ENCODE results near the gene CDV3.
"Not testable (repeated sequence)": the region's sequence is repeated elsewhere in the genome, so short reads cannot be mapped to it uniquely, and the experiment has no call there.

CDV3 gene, protein sequence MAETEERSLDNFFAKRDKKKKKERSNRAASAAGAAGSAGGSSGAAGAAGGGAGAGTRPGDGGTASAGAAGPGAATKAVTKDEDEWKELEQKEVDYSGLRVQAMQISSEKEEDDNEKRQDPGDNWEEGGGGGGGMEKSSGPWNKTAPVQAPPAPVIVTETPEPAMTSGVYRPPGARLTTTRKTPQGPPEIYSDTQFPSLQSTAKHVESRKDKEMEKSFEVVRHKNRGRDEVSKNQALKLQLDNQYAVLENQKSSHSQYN

GRCh38 chr3:133573629-133574194 is at the start of gene CDV3:
TSS of gene CDV3 (plus strand) at chr3:133573686. CDS start at chr3:133574045, 359 bp downstream.
- no peak for DNase-seq (ENCODE audit: low spot score)

- not testable (repeated sequence) for DNase-seq (ENCODE audit: low spot score)
These were observed 49.7 kb upstream of the CDV3 start for GRCh38 chr3:133523758-133524157.

GRCh38 chr3:133525435-133525834 is 48.1 kb upstream of the CDV3 start:
- DNase-seq (ENCODE audit: low spot score) = no peak

- DNase-seq (ENCODE audit: low spot score) = peak; percentile 12
These were observed 46.3 kb upstream of the CDV3 start for GRCh38 chr3:133527081-133527715.

DNA sequence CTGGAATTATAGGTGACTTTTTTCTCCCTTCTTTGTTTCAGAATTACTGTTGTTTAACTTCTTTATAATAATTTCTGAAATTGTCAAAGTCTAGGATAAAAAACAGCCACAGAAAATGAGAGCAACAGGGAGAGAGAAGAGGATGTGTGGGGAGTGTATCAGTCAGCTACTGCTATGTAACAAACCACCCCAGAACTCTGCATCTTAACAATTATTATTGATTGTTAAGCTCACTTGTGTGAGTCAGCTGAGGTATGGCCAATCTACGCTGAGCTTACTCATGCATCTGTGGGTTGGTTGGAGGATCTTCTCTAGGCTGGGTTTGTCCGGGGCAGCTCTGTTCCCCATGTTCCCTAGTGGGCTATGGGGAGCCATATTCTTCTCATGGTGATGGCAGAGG is 43.7 kb upstream of the CDV3 start:
- DNase-seq (ENCODE audit: low spot score) = no peak

GRCh38 chr3:133531981-133532380 is 41.5 kb upstream of the CDV3 start:
- DNase-seq (ENCODE audit: low spot score) = peak; percentile 82

- DNase-seq (ENCODE audit: low spot score) = no peak
These were observed 40.5 kb upstream of the CDV3 start for GRCh38 chr3:133532951-133533350.

DNA sequence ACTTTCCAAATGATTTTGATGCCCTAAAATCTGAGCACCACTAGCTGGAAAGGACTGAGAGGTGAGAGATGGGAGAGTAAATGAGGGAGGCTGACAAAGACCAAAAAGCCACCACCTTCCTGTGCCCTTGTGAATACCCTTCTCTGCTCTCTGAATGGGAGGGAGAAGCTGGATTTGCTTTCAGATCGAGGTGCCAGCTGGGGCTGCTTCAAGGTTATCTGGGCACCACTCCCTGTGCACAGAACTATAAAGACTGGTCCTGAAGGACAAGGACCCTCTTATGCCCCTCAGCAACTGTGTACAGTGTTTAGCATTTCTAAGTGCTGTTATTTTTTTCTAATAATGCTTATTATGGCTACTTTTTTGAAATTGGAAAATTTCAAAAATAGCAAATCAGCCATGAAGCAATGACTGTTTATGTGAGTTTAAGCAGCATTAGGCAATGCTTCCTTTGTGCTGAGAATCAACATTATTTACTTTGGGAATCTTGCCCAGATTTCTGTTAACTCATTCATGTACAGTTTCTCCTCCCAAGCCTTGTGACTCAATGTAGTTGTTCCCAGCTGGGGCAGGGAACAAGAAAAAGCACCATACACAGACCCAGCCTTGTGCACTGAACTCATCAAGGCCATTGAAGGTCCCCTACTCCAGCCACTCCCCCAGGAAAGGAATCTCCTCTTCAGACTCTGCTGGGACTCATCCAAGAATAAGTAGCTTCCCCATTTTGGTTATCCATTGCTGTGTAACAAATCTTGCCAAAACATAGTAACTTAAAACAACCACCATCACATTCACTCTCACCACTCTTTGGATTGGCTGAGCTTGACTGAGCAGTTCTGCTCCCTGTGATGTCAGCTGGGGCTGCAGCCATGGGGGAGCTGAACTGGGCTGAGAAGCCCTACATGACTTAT is 37.3 kb upstream of the CDV3 start:
- DNase-seq (ENCODE audit: low spot score) = peak; percentile 86

DNA sequence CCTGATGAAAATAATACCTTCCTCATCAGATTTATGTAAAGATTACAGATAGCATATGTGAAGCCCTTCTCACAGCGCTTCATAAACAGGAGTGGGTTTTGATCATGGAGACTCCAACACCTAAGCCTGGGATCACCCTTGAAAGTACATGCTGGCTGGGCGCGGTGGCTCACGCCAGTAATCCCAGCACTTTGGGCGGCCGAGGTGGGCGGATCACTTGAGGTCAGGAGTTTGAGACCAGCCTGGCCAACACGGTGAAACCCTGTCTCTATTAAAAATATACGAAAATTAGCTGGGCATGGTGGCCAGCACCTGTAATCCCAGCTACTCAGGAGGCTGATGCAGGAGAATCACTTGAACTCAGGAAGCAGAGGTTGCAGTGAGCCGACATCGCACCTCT is 36.4 kb upstream of the CDV3 start:
- DNase-seq (ENCODE audit: low spot score) = not testable (repeated sequence)

DNA sequence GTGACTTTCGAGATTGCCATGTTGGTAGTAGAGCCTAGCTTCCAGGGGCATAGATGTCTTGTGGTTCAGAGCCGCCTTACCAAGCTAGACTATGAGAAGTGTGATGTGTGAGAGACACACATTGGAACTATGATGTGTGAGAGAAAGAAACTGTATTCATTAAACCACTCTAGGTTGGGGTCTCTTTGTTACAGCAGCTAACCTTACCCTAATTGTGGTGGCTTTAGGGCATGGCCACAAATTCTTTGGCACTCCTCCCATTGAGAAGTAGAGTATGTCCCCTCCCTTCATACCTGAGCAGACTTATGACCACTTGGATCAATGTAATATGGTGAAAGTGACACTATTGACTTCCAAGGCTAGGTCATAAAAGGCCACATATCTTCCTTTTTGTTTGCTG is 35.3 kb upstream of the CDV3 start:
- DNase-seq (ENCODE audit: low spot score) = no peak

GRCh38 chr3:133540896-133541674 is 32.4 kb upstream of the CDV3 start:
- DNase-seq (ENCODE audit: low spot score) = peak; percentile 38

GRCh38 chr3:133542871-133543270 is 30.6 kb upstream of the CDV3 start:
- DNase-seq (ENCODE audit: low spot score) = no peak

- not testable (repeated sequence) for DNase-seq (ENCODE audit: low spot score)
These were observed 28.5 kb upstream of the CDV3 start for GRCh38 chr3:133544983-133545382.

DNA sequence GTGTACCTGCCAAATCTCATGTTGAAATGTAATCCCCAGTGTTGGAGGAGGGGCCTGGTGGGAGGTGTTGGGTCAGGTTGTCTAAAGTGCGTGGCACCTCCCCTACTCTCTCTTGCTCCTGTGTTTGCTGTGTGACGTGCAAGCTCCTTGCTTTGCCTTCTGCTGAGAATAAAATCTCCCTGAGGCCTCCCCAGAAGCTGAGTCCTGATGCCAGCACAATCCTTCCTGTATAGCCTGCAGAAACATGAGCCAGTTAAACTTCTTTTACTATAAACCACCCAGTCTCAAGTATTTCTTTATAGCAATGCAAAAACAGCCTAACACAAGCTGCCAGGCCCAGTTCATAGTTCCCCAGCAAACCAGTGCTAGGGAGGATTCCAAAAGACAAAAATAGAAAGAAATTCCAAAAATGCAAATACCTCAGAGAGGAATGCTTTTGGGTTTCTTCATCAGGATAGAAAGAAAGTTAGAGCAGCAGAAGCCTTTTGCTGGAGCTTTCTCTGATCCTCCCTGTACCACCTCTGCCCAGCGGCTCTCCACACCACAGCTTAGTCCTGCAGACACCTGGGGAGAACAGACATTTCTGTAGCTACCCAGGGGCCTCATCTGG is 25.9 kb upstream of the CDV3 start:
- DNase-seq (ENCODE audit: low spot score) = peak; percentile 85

DNA sequence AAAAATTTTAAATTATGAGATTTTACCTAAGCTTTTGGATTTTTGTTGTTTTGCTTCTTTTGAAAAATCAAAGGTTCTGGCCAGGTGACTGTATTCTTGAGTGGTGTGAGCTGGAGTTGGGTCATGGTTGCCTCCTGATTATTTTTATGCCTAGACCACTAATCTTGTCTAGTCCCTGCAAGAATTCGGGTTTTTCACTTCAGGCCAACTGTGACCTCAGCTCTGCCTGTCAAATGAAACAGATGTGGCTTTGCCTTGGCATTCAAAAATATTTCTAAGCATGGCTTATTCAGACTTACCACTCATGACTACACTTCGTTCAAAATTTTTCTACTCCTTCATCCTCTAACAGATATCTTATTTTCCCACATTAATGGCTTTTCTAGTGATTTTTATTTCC is 25.4 kb upstream of the CDV3 start:
- peak; percentile 75 for DNase-seq (ENCODE audit: low spot score)

GRCh38 chr3:133549565-133549964 is 23.9 kb upstream of the CDV3 start:
- no peak for DNase-seq (ENCODE audit: low spot score)

DNA sequence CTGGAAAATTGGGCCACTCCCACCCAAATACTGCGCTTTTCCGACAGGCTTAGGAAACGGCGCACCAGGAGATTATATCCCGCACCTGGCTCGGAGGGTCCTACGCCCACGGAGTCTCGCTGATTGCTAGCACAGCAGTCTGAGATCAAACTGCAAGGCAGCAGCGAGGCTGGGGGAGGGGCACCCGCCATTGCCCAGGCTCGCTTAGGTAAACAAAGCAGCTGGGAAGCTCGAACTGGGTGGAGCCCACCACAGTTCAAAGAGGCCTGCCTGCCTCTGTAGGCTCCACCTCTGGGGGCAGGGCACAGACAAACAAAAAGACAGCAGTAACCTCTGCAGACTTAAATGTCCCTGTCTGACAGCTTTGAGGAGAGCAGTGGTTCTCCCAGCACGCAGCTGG is 21.9 kb upstream of the CDV3 start:
- DNase-seq (ENCODE audit: low spot score) = not testable (repeated sequence)

DNA sequence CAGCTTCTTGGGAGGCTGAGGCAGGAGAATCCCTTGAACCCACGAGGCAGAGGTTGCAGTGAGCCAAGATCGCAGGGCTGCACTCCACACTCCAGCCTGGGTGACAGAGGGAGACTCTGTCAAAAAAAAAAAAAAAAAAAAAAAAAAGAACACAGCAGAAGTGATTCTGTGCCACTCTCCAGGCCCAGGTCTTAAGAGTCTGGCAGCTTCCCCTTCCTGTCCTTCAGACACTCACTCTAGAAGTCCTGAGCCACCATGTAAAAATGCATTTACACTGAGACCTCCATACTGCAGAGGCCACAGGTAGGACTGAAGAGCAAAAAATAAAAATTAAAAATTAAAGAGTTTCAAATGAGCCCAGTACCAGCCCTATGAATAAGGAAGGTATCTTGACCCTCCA is 11.8 kb upstream of the CDV3 start:
- DNase-seq (ENCODE audit: low spot score) = no peak

DNA sequence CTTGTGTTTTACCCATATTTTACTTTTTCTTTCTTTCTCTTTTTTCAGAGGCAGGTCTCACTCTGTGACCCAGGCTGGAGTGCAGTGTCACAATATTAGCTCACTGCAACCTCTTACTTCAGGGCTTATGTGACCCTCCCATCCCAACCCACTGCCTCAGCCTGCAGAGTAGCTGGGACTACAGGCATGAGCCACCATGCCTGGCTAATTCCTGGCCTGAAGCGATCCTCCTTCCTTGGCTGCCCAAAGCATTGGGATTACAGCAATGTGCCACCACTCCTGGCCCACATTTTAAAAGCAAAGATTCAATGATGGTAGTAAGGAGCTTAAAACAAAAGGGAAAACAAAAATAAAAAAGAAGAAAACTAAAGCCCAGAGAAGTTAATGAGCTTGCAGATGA is 11.1 kb upstream of the CDV3 start:
- no peak for DNase-seq (ENCODE audit: low spot score)

- peak; percentile 60 for DNase-seq (ENCODE audit: low spot score)
These were observed 10.3 kb upstream of the CDV3 start for GRCh38 chr3:133563186-133563591.

GRCh38 chr3:133563816-133564215 is 9.7 kb upstream of the CDV3 start:
- DNase-seq (ENCODE audit: low spot score) = no peak
